ENCODE data around the gene ZNF70. TPM values are rescaled to one million over a fixed set of nuclear protein-coding genes. Genes with fewer than 3 reads are reported as not detected.

The ZNF70 gene
- total and polyA plus RNA-seq, 5 donors = 1.9 to 6.3 (median 6.0) TPM

GRCh38 chr22:23779083-23779482, 28.2 kb upstream of the ZNF70 start:
- no peaks in the 10 kb centered on the region for H3K9me3 ChIP-seq (ENCODE audit: control insufficient read depth, low read length)
- ATAC-seq (no peak), DNase-seq (no peak)
- H3K27ac ChIP-seq (ENCODE audit: low read length) = no peak overlapping the region
- 91% methylated on average over 16 of the region's 16 CpGs for WGBS
- H3K4me3 ChIP-seq (ENCODE audit: low read length) = no peak overlapping the region
- intact Hi-C loops (cut with DNase I) = no loop called here
- no peaks in the 10 kb centered on the region for H3K27me3 ChIP-seq (ENCODE audit: control insufficient read depth, insufficient read depth)
- no peaks in the 10 kb centered on the region for H3K4me1 ChIP-seq (ENCODE audit: control insufficient read depth, insufficient read depth, low read length)

GRCh38 chr22:23778577-23778900, 27.6 kb upstream of the ZNF70 start:
- H3K4me1 ChIP-seq (ENCODE audit: control insufficient read depth, insufficient read depth, low read length) = no peaks in the 10 kb centered on the region
- intact Hi-C loops (cut with DNase I) = no loop called here
- 87% methylated on average over 3 of the region's 3 CpGs for WGBS
- no peak overlapping the region for H3K27ac ChIP-seq (ENCODE audit: low read length)
- no peaks in the 10 kb centered on the region for H3K27me3 ChIP-seq (ENCODE audit: control insufficient read depth, insufficient read depth)
- DNase-seq (no peak), ATAC-seq (no peak)
- no peak overlapping the region for H3K4me3 ChIP-seq (ENCODE audit: low read length)
- H3K9me3 ChIP-seq (ENCODE audit: control insufficient read depth, low read length) = no peaks in the 10 kb centered on the region

- DNase-seq = peak in 2 of 3 donors; percentile 41 to 80
- H3K27ac ChIP-seq (ENCODE audit: low read length) = no peak overlapping the region
- intact Hi-C loops (cut with DNase I) = no loop called here
- H3K4me3 ChIP-seq (ENCODE audit: low read length) = no peak overlapping the region
- no peaks in the 10 kb centered on the region for H3K27me3 ChIP-seq (ENCODE audit: control insufficient read depth, insufficient read depth)
- 81% methylated on average over 11 of the region's 11 CpGs for WGBS
- no peaks in the 10 kb centered on the region for H3K4me1 ChIP-seq (ENCODE audit: control insufficient read depth, insufficient read depth, low read length)
- ATAC-seq = peak; percentile 9 to 53
- no peaks in the 10 kb centered on the region for H3K9me3 ChIP-seq (ENCODE audit: control insufficient read depth, low read length)
These were observed 27.1 kb upstream of the ZNF70 start for GRCh38 chr22:23777776-23778576.

GRCh38 chr22:23775779-23776375, 25.0 kb upstream of the ZNF70 start:
- Histone ChIP-seq H3K27ac (ENCODE audit: low read length) (no peak overlapping the region), H3K9me3 (ENCODE audit: control insufficient read depth, low read length) (no peaks in the 10 kb centered on the region), H3K27me3 (ENCODE audit: control insufficient read depth, insufficient read depth) (no peaks in the 10 kb centered on the region), H3K4me3 (ENCODE audit: low read length) (no peak overlapping the region), H3K4me1 (ENCODE audit: control insufficient read depth, insufficient read depth, low read length) (no peaks in the 10 kb centered on the region)
- WGBS = 75% methylated on average over 3 of the region's 3 CpGs
- ATAC-seq = no peak
- no peak for DNase-seq
- intact Hi-C loops (cut with DNase I) = no loop called here

- DNase-seq (no peak), ATAC-seq (no peak)
- intact Hi-C loops (cut with DNase I) = loop anchor here in 1 of 4 donors (5.0 kb wide), 1 partner anchor 72 kb away; no protein-coding TSS in a partner anchor
- no peaks in the 10 kb centered on the region for H3K27me3 ChIP-seq (ENCODE audit: control insufficient read depth, insufficient read depth)
- H3K4me1 ChIP-seq (ENCODE audit: control insufficient read depth, insufficient read depth, low read length) = no peaks in the 10 kb centered on the region
- no peak overlapping the region for H3K27ac ChIP-seq (ENCODE audit: low read length)
- no peak overlapping the region for H3K4me3 ChIP-seq (ENCODE audit: low read length)
- WGBS = 79% methylated on average over 2 of the region's 2 CpGs
- H3K9me3 ChIP-seq (ENCODE audit: control insufficient read depth, low read length) = no peaks in the 10 kb centered on the region
These were observed 24.1 kb upstream of the ZNF70 start for GRCh38 chr22:23774922-23775436.

GRCh38 chr22:23774114-23774921, 23.4 kb upstream of the ZNF70 start:
- DNase-seq (no peak), ATAC-seq (no peak)
- intact Hi-C loops (cut with DNase I) = loop anchor here in 1 of 4 donors (5.0 kb wide), 1 partner anchor 73 kb away; no protein-coding TSS in a partner anchor
- no peaks in the 10 kb centered on the region for H3K4me1 ChIP-seq (ENCODE audit: control insufficient read depth, insufficient read depth, low read length)
- no peaks in the 10 kb centered on the region for H3K27me3 ChIP-seq (ENCODE audit: control insufficient read depth, insufficient read depth)
- H3K9me3 ChIP-seq (ENCODE audit: control insufficient read depth, low read length) = no peaks in the 10 kb centered on the region
- H3K27ac ChIP-seq (ENCODE audit: low read length) = no peak overlapping the region
- WGBS = 56% methylated on average over 12 of the region's 12 CpGs
- no peak overlapping the region for H3K4me3 ChIP-seq (ENCODE audit: low read length)

GRCh38 chr22:23773483-23774113, 22.7 kb upstream of the ZNF70 start:
- peak in 2 of 3 donors; percentile 78 to 82 for DNase-seq
- peak; percentile 54 to 71 for ATAC-seq
- intact Hi-C loops (cut with DNase I) = loop anchor here in 1 of 4 donors (5.0 kb wide), 1 partner anchor 74 kb away; no protein-coding TSS in a partner anchor
- Histone ChIP-seq H3K27me3 (ENCODE audit: control insufficient read depth, insufficient read depth) (no peaks in the 10 kb centered on the region), H3K27ac (ENCODE audit: low read length) (peak overlapping the region; percentile 25), H3K9me3 (ENCODE audit: control insufficient read depth, low read length) (no peaks in the 10 kb centered on the region), H3K4me1 (ENCODE audit: control insufficient read depth, insufficient read depth, low read length) (no peaks in the 10 kb centered on the region), H3K4me3 (ENCODE audit: low read length) (no peak overlapping the region)
- WGBS = 53% methylated on average over 7 of the region's 7 CpGs

- intact Hi-C loops (cut with DNase I) = loop anchor here in 1 of 4 donors (5.0 kb wide), 1 partner anchor 74 kb away; no protein-coding TSS in a partner anchor
- ATAC-seq = peak; percentile 36 to 53
- H3K9me3 ChIP-seq (ENCODE audit: control insufficient read depth, low read length) = no peaks in the 10 kb centered on the region
- H3K4me3 ChIP-seq (ENCODE audit: low read length) = peak within 1 kb of the TSS; percentile 62
- DNase-seq = peak; percentile 66 to 89 (median 87)
- H3K27me3 ChIP-seq (ENCODE audit: control insufficient read depth, insufficient read depth) = no peaks in the 10 kb centered on the region
- WGBS = 4% methylated on average over 79 of the region's 79 CpGs
- H3K27ac ChIP-seq (ENCODE audit: low read length) = peak within 1 kb of the TSS; percentile 25
- H3K4me1 ChIP-seq (ENCODE audit: control insufficient read depth, insufficient read depth, low read length) = no peaks in the 10 kb centered on the region
These were observed 21.9 kb upstream of the ZNF70 start, which contains the start of gene MMP11 for GRCh38 chr22:23772649-23773473. Gene MMP11, plus strand, starts transcription at chr22:23772849. Its CDS starts 22 bp downstream, at chr22:23772871.

GRCh38 chr22:23772315-23772648, 21.4 kb upstream of the ZNF70 start:
- intact Hi-C loops (cut with DNase I) = loop anchor here in 1 of 4 donors (5.0 kb wide), 1 partner anchor 75 kb away; no protein-coding TSS in a partner anchor
- WGBS = 12% methylated on average over 6 of the region's 6 CpGs
- ATAC-seq (no peak), DNase-seq (no peak)
- Histone ChIP-seq H3K27ac (ENCODE audit: low read length) (no peak overlapping the region), H3K27me3 (ENCODE audit: control insufficient read depth, insufficient read depth) (no peaks in the 10 kb centered on the region), H3K4me1 (ENCODE audit: control insufficient read depth, insufficient read depth, low read length) (no peaks in the 10 kb centered on the region), H3K4me3 (ENCODE audit: low read length) (peak overlapping the region; percentile 62), H3K9me3 (ENCODE audit: control insufficient read depth, low read length) (no peaks in the 10 kb centered on the region)

Measured in right cardiac atrium (tissue), 5 donors.